Testis (tissue), 2 donors: Measurements from ENCODE around the gene PCSK6.

Source experiments
- CTCF ChIP-seq, 3 experiments: fragments of 450-650 bp in 2 of 3; fragments of 200-600 bp in 1 of 3; sonication (generic) in 1 of 3; IDR thresholded peaks; one replicate each; pipeline ENCODE4 v1.5.1; 2016 to 2019; ENCODE audit warnings: antibody characterized with exemption in 3 of 3, mild to moderate bottlenecking in 2 of 3, moderate library complexity in 1 of 3
- POLR2A ChIP-seq: fragments of 450-650 bp; IDR thresholded peaks from one replicate; pipeline ENCODE4 v1.6.1; 2017; ENCODE audit warnings: antibody characterized with exemption, mild to moderate bottlenecking, moderate library complexity

- TF ChIP-seq CTCF (IDR thresholded peaks at IDR 0.05) (no peak), POLR2A (no peak)
Observed at GRCh38 chr15:101494251-101494796, 4.8 kb upstream of the PCSK6 start.
